Neutrophil (primary cell): ENCODE results near the gene ITGA2.

Experiments
- H3K27ac ChIP-seq: fragments of 200-600 bp; sonication (generic); 2 replicates; pipeline ENCODE4 v1.5.1; 2016; ENCODE audit warnings: mild to moderate bottlenecking, moderate library complexity
- H3K27me3 ChIP-seq: fragments of 200-600 bp; sonication (generic); 2 replicates; pipeline ENCODE4 v1.6.0; 2016; ENCODE audit warnings: mild to moderate bottlenecking
- H3K36me3 ChIP-seq: fragments of 200-600 bp; sonication (generic); 2 replicates; pipeline ENCODE4 v1.5.1; 2017
- H3K4me1 ChIP-seq, 2 experiments: fragments of 200-600 bp in 1 of 2; sonication (generic) in 1 of 2; 1 replicate in 1 of 2; 2 replicates in 1 of 2; pipeline versions ENCODE4 v1.5.1 to v1.6.1; 2013 to 2016; ENCODE audit warnings: low read depth in 1 of 2, low read length in 1 of 2, mild to moderate bottlenecking in 1 of 2, moderate library complexity in 1 of 2; ENCODE audit not compliant: control insufficient read depth in 1 of 2, insufficient read depth in 1 of 2
- H3K4me3 ChIP-seq, 2 experiments: fragments of 200-600 bp in 1 of 2; sonication (generic) in 1 of 2; 1 replicate in 1 of 2; 2 replicates in 1 of 2; pipeline ENCODE4 v1.5.1; 2013 to 2016; ENCODE audit warnings: low read depth in 1 of 2, low read length in 1 of 2, mild to moderate bottlenecking in 1 of 2, moderate library complexity in 1 of 2
- H3K9me3 ChIP-seq: fragments of 200-600 bp; sonication (generic); 2 replicates; pipeline ENCODE4 v1.5.1; 2016
- CTCF ChIP-seq: fragments of 200-600 bp; sonication (generic); IDR thresholded peaks from 2 replicates; pipeline ENCODE4 v1.5.1; 2016; ENCODE audit warnings: antibody characterized with exemption

Gene ITGA2

GRCh38 chr5:53001541-53001940 is 12.4 kb downstream of the ITGA2 start:
- no peaks in the 10 kb centered on the region for H3K4me1 ChIP-seq
- H3K9me3 ChIP-seq, result no peaks in the 10 kb centered on the region
- TF ChIP-seq CTCF, result no peak
- no peaks in the 10 kb centered on the region for H3K27me3 ChIP-seq
- H3K27ac ChIP-seq, result no peak overlapping the region
- no peaks in the 10 kb centered on the region for H3K36me3 ChIP-seq
- H3K4me3 ChIP-seq, result no peak overlapping the region

- H3K4me1 ChIP-seq, result no peaks in the 10 kb centered on the region
- H3K9me3 ChIP-seq, result no peaks in the 10 kb centered on the region
- H3K36me3 ChIP-seq, result no peaks in the 10 kb centered on the region
- H3K27me3 ChIP-seq, result no peaks in the 10 kb centered on the region
- H3K4me3 ChIP-seq, result no peak overlapping the region
- TF ChIP-seq CTCF, result no peak
- H3K27ac ChIP-seq, result no peak overlapping the region
Measured at GRCh38 chr5:53002491-53002890, 13.3 kb downstream of the ITGA2 start.

DNA sequence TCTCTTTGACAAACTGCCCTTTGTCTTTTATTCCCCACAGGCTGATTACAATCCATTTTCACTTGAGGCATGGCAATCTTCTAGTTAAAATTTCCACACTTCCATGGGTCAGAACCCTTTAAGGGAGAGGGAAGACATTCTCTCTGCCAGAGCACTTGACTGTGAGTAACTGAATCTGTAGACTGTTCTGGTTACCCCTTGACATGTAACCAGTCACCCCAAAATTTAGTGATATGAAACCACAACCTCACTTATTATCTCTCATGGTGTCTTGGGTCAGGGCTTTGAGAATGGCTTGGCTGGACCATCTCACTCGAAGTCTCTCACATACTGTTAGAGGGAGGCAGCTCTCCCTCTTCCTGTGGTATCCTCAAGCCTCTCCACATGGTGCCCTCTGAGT is 14.0 kb downstream of the ITGA2 start:
- Histone ChIP-seq H3K9me3 (no peaks in the 10 kb centered on the region), H3K27me3 (no peaks in the 10 kb centered on the region), H3K4me1 (no peaks in the 10 kb centered on the region), H3K36me3 (no peaks in the 10 kb centered on the region), H3K4me3 (no peak overlapping the region), H3K27ac (no peak overlapping the region)
- TF ChIP-seq CTCF, result no peak

DNA sequence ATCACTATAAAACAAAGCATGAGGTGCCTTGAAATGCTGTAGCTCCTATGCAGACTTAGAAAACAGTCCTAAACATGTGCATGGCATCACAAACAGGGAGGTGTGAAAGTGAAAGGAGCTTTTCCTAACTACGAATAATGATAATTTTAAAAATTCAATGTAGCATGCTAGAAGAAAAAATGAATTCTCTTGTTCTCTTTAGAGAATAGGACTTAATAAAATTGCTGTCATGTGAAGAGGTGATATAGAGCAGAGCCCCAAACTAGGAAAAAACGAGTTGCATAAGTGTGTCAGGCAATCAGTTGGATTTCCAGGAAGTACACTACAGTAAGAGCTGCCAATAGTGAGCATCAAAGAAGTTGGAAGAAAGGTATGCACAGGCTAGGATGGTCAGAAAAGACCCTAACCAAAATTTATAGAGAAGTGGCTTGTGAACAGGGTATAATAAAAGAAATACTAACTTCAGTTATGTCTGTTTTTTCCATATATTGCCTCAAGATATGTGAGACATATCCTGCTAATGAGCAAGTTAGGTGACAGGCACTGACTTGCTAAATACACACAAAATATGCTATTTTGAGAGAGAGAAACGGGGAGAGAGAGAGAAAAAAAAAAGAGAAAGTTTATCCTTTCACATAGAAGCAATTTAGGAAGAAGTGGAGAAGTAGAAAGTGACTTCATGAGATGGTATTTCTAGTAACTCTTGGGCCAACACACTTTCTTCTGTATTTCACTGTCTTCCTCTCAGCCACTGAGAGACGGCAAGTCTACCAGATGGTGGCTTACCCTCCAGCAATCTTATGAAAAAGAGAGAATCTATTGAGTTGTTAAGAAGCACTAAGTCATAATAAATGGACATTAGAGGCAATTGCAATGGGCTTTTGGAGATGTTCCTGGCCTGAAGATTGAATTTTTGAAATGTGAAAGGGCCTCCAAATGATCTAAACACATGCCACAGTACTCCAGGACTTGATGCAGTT is 18.0 kb downstream of the ITGA2 start:
- Histone ChIP-seq H3K27ac (no peak overlapping the region), H3K27me3 (no peaks in the 10 kb centered on the region), H3K4me3 (no peak overlapping the region), H3K9me3 (no peaks in the 10 kb centered on the region), H3K36me3 (no peaks in the 10 kb centered on the region), H3K4me1 (no peaks in the 10 kb centered on the region)
- TF ChIP-seq CTCF, result no peak

DNA sequence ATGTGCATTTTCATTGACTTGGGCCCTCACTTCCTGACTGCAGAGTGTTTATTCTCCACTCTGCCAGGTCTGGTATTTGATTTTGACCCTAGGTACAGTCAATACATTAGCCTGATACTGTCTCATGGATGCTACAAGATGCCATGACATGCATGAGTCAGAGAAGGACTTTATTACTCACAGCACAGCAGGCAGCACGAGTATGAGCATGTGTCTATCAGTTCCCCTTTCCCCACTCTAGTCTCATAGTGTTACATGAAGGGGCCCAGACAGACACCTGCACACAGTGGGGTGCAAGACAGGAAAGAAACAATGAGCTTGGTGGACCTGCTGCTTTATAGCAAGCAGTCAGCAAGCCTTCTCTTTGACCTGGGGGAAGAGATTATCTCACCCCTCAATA is 19.6 kb downstream of the ITGA2 start:
- Histone ChIP-seq H3K9me3 (no peaks in the 10 kb centered on the region), H3K36me3 (no peaks in the 10 kb centered on the region), H3K4me3 (no peak overlapping the region), H3K4me1 (no peaks in the 10 kb centered on the region), H3K27ac (no peak overlapping the region), H3K27me3 (no peaks in the 10 kb centered on the region)
- TF ChIP-seq CTCF, result no peak
